ENCODE data around the gene DNASE1L2.

DNASE1L2 gene

GRCh38 chr16:2284001-2284770, 47.9 kb downstream of the DNASE1L2 start:
- DNase-seq, result no peak

GRCh38 chr16:2284797-2285576, 48.7 kb downstream of the DNASE1L2 start:
- no peak for DNase-seq

GRCh38 chr16:2285731-2286191, 49.5 kb downstream of the DNASE1L2 start:
- DNase-seq, result no peak

- DNase-seq, result no peak
Observed at GRCh38 chr16:2286550-2286949, 50.3 kb downstream of the DNASE1L2 start.

- no peak for DNase-seq
Observed at GRCh38 chr16:2287916-2288547, 51.8 kb downstream of the DNASE1L2 start.
